ENCODE data around the gene NUMB.
"Not testable (repeated sequence)": the region's sequence is repeated elsewhere in the genome, so short reads cannot be mapped to it uniquely, and the experiment has no call there.

The NUMB gene

GRCh38 chr14:73403181-73403752 is 55.1 kb downstream of the NUMB start:
- DNase-seq: no peak

GRCh38 chr14:73402579-73402978 is 55.8 kb downstream of the NUMB start:
- no peak for DNase-seq

- no peak for DNase-seq
These were observed 60.5 kb downstream of the NUMB start for GRCh38 chr14:73397810-73398209.

- DNase-seq: no peak
These were observed 64.0 kb downstream of the NUMB start for GRCh38 chr14:73394317-73394716.

- DNase-seq: no peak
These were observed 65.0 kb downstream of the NUMB start for GRCh38 chr14:73393375-73393774.

GRCh38 chr14:73392329-73393257 is 65.8 kb downstream of the NUMB start:
- no peak for DNase-seq

GRCh38 chr14:73387860-73388259 is 70.5 kb downstream of the NUMB start:
- not testable (repeated sequence) for DNase-seq

GRCh38 chr14:73386342-73386741 is 72.0 kb downstream of the NUMB start:
- DNase-seq: no peak

- not testable (repeated sequence) for DNase-seq
These were observed 73.3 kb downstream of the NUMB start for GRCh38 chr14:73385021-73385420.

- no peak for DNase-seq
These were observed 75.0 kb downstream of the NUMB start for GRCh38 chr14:73383356-73383755.

GRCh38 chr14:73381380-73382013 is 76.8 kb downstream of the NUMB start:
- no peak for DNase-seq

- DNase-seq: no peak
These were observed 81.8 kb downstream of the NUMB start for GRCh38 chr14:73376585-73376984.

GRCh38 chr14:73375861-73376260 is 82.5 kb downstream of the NUMB start:
- no peak for DNase-seq

- DNase-seq: no peak
These were observed 84.1 kb downstream of the NUMB start for GRCh38 chr14:73374218-73374617.

GRCh38 chr14:73372529-73372928 is 85.8 kb downstream of the NUMB start:
- DNase-seq: no peak

- no peak for DNase-seq
These were observed 87.8 kb downstream of the NUMB start for GRCh38 chr14:73370561-73370960.

GRCh38 chr14:73369428-73369827 is 88.9 kb downstream of the NUMB start:
- no peak for DNase-seq

GRCh38 chr14:73368616-73369015 is 89.7 kb downstream of the NUMB start:
- DNase-seq: no peak

GRCh38 chr14:73365727-73366126 is 92.6 kb downstream of the NUMB start:
- no peak for DNase-seq

GRCh38 chr14:73364559-73364958 is 93.8 kb downstream of the NUMB start:
- DNase-seq: no peak

- DNase-seq: no peak
These were observed 98.9 kb downstream of the NUMB start for GRCh38 chr14:73359445-73359844.

GRCh38 chr14:73358187-73358586 is 100.2 kb downstream of the NUMB start:
- DNase-seq: no peak

- not testable (repeated sequence) for DNase-seq
These were observed 109.3 kb downstream of the NUMB start for GRCh38 chr14:73349091-73349490.

- no peak for DNase-seq
These were observed 114.0 kb downstream of the NUMB start for GRCh38 chr14:73344319-73344718.

Data from CD4-positive, alpha-beta T cell treated with Interleukin-6 for 4 hours (primary cell).